HepG2 (cell line): ENCODE measurements around the gene NHSL1. TPM values are rescaled to one million over a fixed set of nuclear protein-coding genes. Genes with fewer than 3 reads are reported as not detected.

Source experiments
- ADNP ChIP-seq: sonication (generic); formaldehyde crosslinking; IDR thresholded peaks from 2 replicates; pipeline ENCODE4 v1.4.0; 2020; ENCODE audit warnings: missing genetic modification reagents
- CENPX ChIP-seq: sonication (generic); formaldehyde crosslinking; IDR thresholded peaks from 2 replicates; pipeline ENCODE4 v1.9.0; 2021; ENCODE audit warnings: mild to moderate bottlenecking, missing genetic modification reagents, moderate library complexity
- DNMT3B ChIP-seq: conservative IDR thresholded peaks from 2 replicates; pipeline ENCODE4 v1.6.1; 2016; ENCODE audit warnings: missing biosample characterization, control low read depth
- ERF ChIP-seq: IDR thresholded peaks from 2 replicates; pipeline ENCODE4 v1.6.1; 2018; ENCODE audit warnings: missing biosample characterization, missing genetic modification reagents
- HES4 ChIP-seq: sonication (generic); formaldehyde crosslinking; IDR thresholded peaks from 2 replicates; pipeline ENCODE4 v1.9.0; 2021; ENCODE audit warnings: mild to moderate bottlenecking, missing genetic modification reagents, borderline replicate concordance
- HNRNPH1 ChIP-seq: fragments of 200-400 bp; formaldehyde crosslinking; optimal IDR thresholded peaks from 2 replicates; pipeline ENCODE3; 2017; ENCODE audit warnings: mild to moderate bottlenecking, low read depth, low read length
- NFIB ChIP-seq: sonication (generic); formaldehyde crosslinking; IDR thresholded peaks from 2 replicates; pipeline ENCODE4 v1.9.0; 2021; ENCODE audit warnings: missing genetic modification reagents, mild to moderate bottlenecking, borderline replicate concordance
- STAT6 ChIP-seq: sonication (generic); formaldehyde crosslinking; IDR thresholded peaks from 2 replicates; pipeline ENCODE4 v1.4.0; 2020; ENCODE audit warnings: missing genetic modification reagents, mild to moderate bottlenecking, borderline replicate concordance
- TAF15 ChIP-seq: fragments of 200-400 bp; formaldehyde crosslinking; IDR thresholded peaks from one replicate; pipeline ENCODE4 v1.6.1; 2018; ENCODE audit warnings: mild to moderate bottlenecking, low read depth, low read length; ENCODE audit not compliant: poor library complexity, severe bottlenecking
- TCF12 ChIP-seq, 2 experiments: fragments of 450-650 bp in 1 of 2; sonication (generic) in 1 of 2; formaldehyde crosslinking in 1 of 2; IDR thresholded peaks; 2 replicates each; pipeline versions ENCODE4 v1.6.1 to v1.8.0; 2017 to 2022; ENCODE audit warnings: antibody characterized with exemption in 1 of 2, mild to moderate bottlenecking in 1 of 2, missing genetic modification reagents in 1 of 2, moderate library complexity in 1 of 2
- ZBTB7A ChIP-seq: sonication (generic); formaldehyde crosslinking; IDR thresholded peaks from 2 replicates; pipeline ENCODE4 v1.8.0; 2022; ENCODE audit warnings: mild to moderate bottlenecking, missing genetic modification reagents
- ZIK1 ChIP-seq: sonication (generic); formaldehyde crosslinking; IDR thresholded peaks from 2 replicates; pipeline ENCODE4 v1.5.0; 2020; ENCODE audit warnings: mild to moderate bottlenecking, low read depth, missing genetic modification reagents, borderline replicate concordance
- ZNF546 ChIP-seq: sonication (generic); formaldehyde crosslinking; conservative IDR thresholded peaks from 2 replicates; pipeline ENCODE4 v1.8.1; 2023; ENCODE audit warnings: mild to moderate bottlenecking, missing genetic modification reagents
- ZNF891 ChIP-seq: sonication (generic); formaldehyde crosslinking; IDR thresholded peaks from 2 replicates; pipeline ENCODE4 v1.5.0; 2020; ENCODE audit warnings: mild to moderate bottlenecking, missing genetic modification reagents
- polyA plus RNA-seq, 8 experiments: library from polyadenylated mRNA; depleted of rRNA in 3 of 8; stranded (reverse) in 7 of 8; unstranded in 1 of 8; fragments of >200 nt; fragmentation: Illumina TruSeq in 4 of 8; extraction: Trizol in 4 of 8; gene quantifications; 2 replicates each; pipeline versions ENCODE4 v1.2.1 to v1.2.3, GENCODE V29; 2011 to 2016; ENCODE audit warnings: low read depth in 4 of 8, missing spikeins in 1 of 8, mixed read lengths in 1 of 8; ENCODE audit not compliant: insufficient read depth in 1 of 8
- total RNA-seq, 5 experiments: library from RNA; depleted of rRNA; stranded (reverse); fragments of >200 nt; fragmentation: Illumina TruSeq; extraction: Trizol; gene quantifications; 2 replicates each; pipeline ENCODE4 v1.2.3, GENCODE V29; 2016; ENCODE audit warnings: low read depth in 1 of 5
- TF ChIP-seq, protein P1 (sequence below), 2 experiments: fragments of 450-650 bp in 1 of 2; sonication (generic) in 1 of 2; formaldehyde crosslinking in 1 of 2; IDR thresholded peaks; 2 replicates each; pipeline versions ENCODE4 v1.6.1 to v1.8.0; 2016 to 2022; ENCODE audit warnings: antibody characterized with exemption in 1 of 2, mild to moderate bottlenecking in 1 of 2, missing genetic modification reagents in 1 of 2
- TF ChIP-seq, protein P2 (sequence below), 2 experiments: sonication (generic) in 1 of 2; formaldehyde crosslinking in 1 of 2; IDR thresholded peaks; 2 replicates each; pipeline versions ENCODE4 v1.4.0 to v1.6.1; 2018 to 2020; ENCODE audit warnings: missing genetic modification reagents in 2 of 2, borderline replicate concordance in 1 of 2, low read depth in 1 of 2, mild to moderate bottlenecking in 1 of 2, missing biosample characterization in 1 of 2

Gene NHSL1
- total and polyA plus RNA-seq, 2 of the 13 experiments (the other 11 are each of a cell fraction or from before 2014, with no cell fraction given): 24.9 to 53.6 TPM

DNA sequence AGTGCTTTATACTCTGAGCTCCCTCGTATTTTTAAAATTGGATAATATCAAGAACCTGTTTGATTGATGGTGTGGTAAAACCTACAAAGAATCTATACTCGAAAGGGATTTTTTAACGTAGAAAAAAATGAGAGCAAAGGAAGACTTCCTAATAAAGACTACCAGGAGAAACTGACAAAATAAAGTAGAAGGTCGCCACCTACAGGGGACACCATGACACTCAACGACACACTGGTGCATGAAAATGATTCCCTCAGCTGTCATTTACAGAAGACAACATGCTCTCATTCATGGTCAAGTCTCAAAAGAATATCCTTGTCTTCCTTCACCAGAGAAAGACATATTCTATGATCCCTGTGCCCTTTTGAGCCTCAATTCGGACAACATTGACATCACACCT is 10.1 kb upstream of the NHSL1 start (continued):
- TF ChIP-seq, protein P1, sequence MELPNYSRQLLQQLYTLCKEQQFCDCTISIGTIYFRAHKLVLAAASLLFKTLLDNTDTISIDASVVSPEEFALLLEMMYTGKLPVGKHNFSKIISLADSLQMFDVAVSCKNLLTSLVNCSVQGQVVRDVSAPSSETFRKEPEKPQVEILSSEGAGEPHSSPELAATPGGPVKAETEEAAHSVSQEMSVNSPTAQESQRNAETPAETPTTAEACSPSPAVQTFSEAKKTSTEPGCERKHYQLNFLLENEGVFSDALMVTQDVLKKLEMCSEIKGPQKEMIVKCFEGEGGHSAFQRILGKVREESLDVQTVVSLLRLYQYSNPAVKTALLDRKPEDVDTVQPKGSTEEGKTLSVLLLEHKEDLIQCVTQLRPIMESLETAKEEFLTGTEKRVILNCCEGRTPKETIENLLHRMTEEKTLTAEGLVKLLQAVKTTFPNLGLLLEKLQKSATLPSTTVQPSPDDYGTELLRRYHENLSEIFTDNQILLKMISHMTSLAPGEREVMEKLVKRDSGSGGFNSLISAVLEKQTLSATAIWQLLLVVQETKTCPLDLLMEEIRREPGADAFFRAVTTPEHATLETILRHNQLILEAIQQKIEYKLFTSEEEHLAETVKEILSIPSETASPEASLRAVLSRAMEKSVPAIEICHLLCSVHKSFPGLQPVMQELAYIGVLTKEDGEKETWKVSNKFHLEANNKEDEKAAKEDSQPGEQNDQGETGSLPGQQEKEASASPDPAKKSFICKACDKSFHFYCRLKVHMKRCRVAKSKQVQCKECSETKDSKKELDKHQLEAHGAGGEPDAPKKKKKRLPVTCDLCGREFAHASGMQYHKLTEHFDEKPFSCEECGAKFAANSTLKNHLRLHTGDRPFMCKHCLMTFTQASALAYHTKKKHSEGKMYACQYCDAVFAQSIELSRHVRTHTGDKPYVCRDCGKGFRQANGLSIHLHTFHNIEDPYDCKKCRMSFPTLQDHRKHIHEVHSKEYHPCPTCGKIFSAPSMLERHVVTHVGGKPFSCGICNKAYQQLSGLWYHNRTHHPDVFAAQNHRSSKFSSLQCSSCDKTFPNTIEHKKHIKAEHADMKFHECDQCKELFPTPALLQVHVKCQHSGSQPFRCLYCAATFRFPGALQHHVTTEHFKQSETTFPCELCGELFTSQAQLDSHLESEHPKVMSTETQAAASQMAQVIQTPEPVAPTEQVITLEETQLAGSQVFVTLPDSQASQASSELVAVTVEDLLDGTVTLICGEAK (IDR thresholded peaks at IDR 0.05): no peak
- TF ChIP-seq, protein P1 (CRISPR knock-in tag; IDR thresholded peaks at IDR 0.05): no peak
- TF ChIP-seq NFIB (CRISPR knock-in tag): no peak
- TF ChIP-seq CENPX (CRISPR knock-in tag): no peak
- TF ChIP-seq, protein P2, sequence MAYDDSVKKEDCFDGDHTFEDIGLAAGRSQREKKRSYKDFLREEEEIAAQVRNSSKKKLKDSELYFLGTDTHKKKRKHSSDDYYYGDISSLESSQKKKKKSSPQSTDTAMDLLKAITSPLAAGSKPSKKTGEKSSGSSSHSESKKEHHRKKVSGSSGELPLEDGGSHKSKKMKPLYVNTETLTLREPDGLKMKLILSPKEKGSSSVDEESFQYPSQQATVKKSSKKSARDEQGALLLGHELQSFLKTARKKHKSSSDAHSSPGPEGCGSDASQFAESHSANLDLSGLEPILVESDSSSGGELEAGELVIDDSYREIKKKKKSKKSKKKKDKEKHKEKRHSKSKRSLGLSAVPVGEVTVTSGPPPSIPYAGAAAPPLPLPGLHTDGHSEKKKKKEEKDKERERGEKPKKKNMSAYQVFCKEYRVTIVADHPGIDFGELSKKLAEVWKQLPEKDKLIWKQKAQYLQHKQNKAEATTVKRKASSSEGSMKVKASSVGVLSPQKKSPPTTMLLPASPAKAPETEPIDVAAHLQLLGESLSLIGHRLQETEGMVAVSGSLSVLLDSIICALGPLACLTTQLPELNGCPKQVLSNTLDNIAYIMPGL (CRISPR knock-in tag; IDR thresholded peaks at IDR 0.05; ENCODE audit: borderline replicate concordance in 1 of 2, low read depth in 1 of 2): no peak
- TF ChIP-seq STAT6 (CRISPR knock-in tag): no peak
- TF ChIP-seq DNMT3B (CRISPR knock-in tag): no peak
- TF ChIP-seq HNRNPH1: no peak
- TF ChIP-seq ZIK1 (CRISPR knock-in tag): no peak
- TF ChIP-seq TAF15: no peak
- TF ChIP-seq ZNF891 (CRISPR knock-in tag): no peak
- no peak for TF ChIP-seq ADNP (CRISPR knock-in tag)
- TF ChIP-seq ERF: 0 out of 2 replicates have a peak, but pooled peaks have one; percentile 48
- no peak for TF ChIP-seq ZNF546 (CRISPR knock-in tag)
- TF ChIP-seq TCF12 (IDR thresholded peaks at IDR 0.05): no peak
- TF ChIP-seq TCF12 (CRISPR knock-in tag; IDR thresholded peaks at IDR 0.05): no peak
- no peak for TF ChIP-seq HES4 (CRISPR knock-in tag)
- no peak for TF ChIP-seq ZBTB7A (CRISPR knock-in tag)
